HG03159 (cell line): ENCODE results near the gene PLCB1.

Source experiments
- ATAC-seq: cut with Tn5 transposase; IDR thresholded peaks from one replicate; pipeline ENCODE4 v1.9.1; 2021; ENCODE audit warnings: mild to moderate bottlenecking, moderate library complexity; ENCODE audit not compliant: unreplicated experiment

The PLCB1 gene

DNA sequence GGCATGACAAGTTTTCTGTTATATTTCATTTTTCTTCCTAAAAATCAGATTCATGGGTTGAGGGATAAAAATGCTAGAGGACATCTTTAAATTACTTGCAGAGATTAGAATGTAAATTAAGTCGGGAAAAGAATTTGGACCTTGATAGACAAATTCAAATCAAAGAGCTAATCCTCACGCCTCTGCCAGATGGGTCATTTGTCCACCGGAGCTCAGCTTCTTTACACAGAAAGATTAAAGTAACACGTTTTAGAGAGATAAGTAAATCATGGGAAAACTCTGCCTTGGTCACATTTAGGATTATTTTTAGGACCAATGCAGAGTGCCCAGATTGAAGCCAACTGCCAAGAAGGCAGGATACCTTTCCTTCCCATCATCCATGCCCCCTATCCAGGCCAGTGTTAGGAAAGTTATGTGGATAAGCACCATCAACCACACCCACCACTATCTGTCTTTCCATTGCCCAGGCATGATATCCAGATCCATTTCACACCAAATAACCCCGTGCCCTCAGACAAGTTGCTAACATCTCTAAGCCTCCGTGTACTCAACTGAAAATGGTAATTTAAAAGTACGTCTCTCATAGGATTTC, 539.4 kb downstream of the PLCB1 start:
- no peak for ATAC-seq

GRCh38 chr20:8673116-8673515, 541.0 kb downstream of the PLCB1 start:
- no peak for ATAC-seq

- no peak for ATAC-seq
Observed at GRCh38 chr20:8675896-8676295, 543.8 kb downstream of the PLCB1 start.

DNA sequence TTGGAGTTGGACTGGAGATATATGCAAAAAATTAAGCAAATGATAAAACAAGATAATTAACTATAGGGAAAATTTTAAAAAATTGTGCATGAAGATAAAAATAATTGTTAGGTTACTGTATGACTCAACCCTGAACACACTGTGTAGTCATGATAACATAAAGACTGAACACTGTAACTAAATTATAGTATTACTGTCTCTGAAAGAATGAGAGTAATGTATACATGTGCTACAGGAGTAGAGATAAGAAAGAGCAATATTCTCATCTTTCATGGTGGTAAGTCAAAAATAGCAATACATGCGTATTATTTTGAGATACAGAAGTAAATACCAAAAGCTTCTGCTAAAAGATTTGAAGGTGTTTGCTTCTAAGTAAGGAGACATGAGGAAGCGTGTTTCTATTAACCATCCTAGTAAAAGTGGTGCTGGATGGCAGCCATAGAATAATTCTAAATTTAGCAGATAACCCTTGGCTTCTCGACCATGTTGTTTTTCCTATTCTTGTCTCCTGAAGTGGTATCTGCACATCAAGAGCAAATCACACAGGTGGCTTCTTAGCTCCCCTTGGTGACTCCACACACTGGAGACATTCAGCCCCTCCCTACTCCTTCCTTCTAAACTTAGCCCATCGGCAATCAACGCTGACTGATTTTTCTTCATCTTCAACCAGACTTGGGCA, 546.2 kb downstream of the PLCB1 start:
- ATAC-seq: no peak

- no peak for ATAC-seq
Observed at GRCh38 chr20:8689337-8689736, 557.3 kb downstream of the PLCB1 start.

DNA sequence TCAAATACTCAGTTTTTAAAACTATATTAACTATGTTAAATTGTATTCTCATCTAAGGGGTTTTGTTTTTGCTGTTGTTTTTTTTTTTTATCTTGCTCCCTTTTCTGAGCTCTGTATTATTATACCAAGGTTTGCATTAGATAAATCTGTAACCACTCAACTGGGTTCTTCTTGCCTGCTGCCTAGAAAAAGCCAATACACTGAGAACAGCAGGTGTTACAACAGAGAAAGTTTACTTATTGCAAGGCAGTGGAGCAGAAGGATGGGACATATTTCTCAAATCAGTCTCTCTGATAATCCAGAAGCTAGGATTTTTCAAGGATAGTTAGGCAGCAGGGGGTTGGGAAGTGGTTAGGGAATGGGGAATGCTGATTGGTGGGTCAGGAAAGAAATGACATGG, 558.0 kb downstream of the PLCB1 start:
- ATAC-seq: no peak

DNA sequence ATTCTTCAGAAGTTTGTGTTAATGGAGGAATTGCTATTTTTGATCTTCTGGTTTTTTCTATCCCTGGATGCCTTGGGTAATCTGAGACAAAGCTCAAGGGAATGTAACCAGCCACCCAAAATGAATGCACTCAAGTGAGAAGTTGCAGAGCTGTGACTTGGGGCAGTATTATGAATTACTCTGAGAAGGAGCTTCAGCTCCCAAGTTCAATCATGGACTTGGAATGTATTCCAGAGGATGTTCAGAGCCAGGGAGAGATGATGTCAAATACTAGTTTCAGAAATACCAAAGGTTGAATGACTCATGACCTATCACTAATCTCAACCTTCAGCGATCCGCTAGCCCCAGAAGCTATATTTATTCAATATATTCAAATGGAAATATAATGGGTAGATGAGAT, 561.6 kb downstream of the PLCB1 start:
- ATAC-seq: no peak

DNA sequence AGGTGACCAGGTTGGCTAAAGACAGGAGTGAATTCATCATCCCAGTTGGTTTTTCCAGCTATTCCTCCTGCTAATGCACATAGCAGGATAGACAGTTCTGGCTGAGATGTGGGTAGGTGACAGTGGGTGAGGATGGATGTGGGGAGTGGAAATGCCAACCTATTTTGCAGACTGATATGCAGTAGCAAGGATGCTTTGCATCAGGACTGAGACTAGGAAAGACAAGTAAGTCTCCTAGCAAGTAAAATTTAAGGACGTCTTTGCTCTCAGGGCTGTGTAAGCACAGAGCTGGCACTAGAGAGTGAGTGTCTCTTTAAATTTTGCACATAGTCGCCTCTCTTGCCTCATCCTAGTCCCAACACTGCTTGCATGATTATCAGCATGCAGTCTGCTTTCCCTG, 568.7 kb downstream of the PLCB1 start:
- ATAC-seq: no peak

GRCh38 chr20:8706961-8707700, 575.1 kb downstream of the PLCB1 start:
- no peak for ATAC-seq

- no peak for ATAC-seq
Observed at GRCh38 chr20:8709627-8710026, 577.6 kb downstream of the PLCB1 start.

DNA sequence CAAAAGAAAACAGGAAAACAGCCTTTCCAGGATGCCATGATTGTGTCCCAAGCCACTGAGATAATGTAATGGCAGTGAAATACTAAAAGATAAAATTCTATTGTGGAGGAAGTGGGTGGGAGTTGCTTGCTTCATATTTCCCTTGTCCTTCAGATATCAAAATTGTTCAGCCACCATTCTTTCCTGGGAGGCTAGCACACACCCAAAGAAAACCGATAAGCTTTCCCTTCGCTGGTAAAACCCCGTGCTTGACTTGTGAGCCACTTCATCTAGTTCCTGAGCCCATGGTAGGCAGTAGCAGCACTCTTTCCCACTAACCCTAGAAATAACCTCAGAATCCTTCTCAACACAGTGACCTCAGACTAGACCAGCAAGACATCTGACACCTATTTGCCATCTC, 579.4 kb downstream of the PLCB1 start:
- no peak for ATAC-seq

DNA sequence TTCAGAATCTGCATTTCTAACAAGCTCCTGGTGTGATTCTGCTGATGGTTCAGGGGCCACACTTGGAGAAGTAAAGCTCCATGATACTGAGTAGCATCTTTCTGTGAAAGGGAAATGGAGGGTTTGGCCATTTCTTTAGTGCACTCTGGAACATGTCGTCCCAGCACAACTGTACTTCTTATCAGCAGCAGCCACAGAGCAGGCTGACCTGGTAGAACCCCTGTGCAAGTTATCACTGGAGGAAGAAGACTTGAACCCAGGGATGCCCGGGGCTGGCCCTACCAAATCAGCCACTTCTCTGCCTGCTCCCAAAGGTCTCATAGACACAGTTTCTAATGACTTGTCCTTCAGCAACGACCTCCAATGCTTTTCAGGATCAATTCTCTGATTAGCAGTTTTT, 582.1 kb downstream of the PLCB1 start:
- ATAC-seq: no peak

- ATAC-seq: no peak
Observed at GRCh38 chr20:8718279-8718678, 586.2 kb downstream of the PLCB1 start.

DNA sequence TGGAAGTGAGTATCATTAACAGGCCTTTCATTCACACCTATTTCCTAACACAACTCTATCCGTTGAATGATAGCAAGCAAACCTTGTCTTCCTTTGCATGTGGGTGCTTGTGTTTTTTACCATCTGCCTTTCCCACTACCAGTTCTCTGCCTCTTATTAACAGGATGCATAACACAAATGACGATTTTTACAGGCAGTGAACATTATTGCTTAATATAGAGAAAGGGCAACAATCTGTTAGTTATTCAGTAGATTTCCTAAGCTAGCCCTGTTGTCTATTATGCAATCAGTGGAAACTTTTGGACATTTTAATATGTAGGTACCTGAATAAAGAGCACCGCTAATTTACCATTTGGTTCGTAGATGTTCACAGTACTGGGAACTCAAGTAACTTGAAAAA, 588.0 kb downstream of the PLCB1 start:
- ATAC-seq: no peak

- ATAC-seq: peak; percentile 71
Observed at GRCh38 chr20:8721098-8721497, 589.0 kb downstream of the PLCB1 start.

- ATAC-seq: peak; percentile 76
Observed at GRCh38 chr20:8722277-8722928, 590.3 kb downstream of the PLCB1 start.

GRCh38 chr20:8723296-8723695, 591.2 kb downstream of the PLCB1 start:
- no peak for ATAC-seq

GRCh38 chr20:8724884-8725283, 592.8 kb downstream of the PLCB1 start:
- ATAC-seq: no peak

DNA sequence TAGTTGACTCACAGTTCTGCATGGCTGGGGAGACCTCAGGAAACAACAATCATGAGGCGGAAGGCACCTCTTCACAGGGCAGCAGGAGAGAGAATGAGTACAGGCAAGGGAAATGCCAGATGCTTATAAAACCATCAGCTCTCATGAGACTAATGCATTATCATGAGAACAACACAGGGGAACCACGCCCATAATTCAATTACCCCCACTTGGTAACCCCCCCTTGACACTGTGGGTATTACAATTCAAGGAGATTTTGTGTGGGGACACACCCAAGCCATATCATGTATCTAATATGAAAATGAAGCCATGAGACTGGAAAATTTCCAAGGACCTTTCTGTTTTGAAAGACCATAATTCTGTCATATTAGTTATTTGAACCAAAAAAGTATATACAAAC, 594.4 kb downstream of the PLCB1 start:
- no peak for ATAC-seq

- ATAC-seq: no peak
Observed at GRCh38 chr20:8735014-8735413, 602.9 kb downstream of the PLCB1 start.

DNA sequence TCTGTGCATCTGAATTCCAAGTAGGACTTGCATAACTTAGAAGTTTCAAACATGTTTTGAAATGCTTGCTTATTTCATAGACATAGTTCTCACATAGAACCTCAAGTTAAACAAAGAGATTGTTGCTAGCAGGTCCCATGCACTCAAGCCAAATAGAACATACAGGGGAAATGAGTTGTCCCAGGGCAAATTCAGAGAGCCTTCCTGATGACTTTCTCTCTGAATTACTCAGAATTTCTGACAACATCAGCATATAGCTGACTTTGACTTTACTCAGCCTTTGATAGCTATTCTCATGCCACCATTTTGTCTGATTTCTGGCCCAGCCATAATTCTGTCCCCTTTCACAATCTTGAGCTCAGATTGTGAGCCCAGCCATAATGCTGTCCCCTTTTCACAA, 603.6 kb downstream of the PLCB1 start:
- no peak for ATAC-seq

- ATAC-seq: peak; percentile 83
Observed at GRCh38 chr20:8740265-8740664, 608.2 kb downstream of the PLCB1 start.
